ENCODE results near the gene G6PC3. TPM values are rescaled to one million over a fixed set of nuclear protein-coding genes. Genes with fewer than 3 reads are reported as not detected.

The G6PC3 gene
- total and polyA plus RNA-seq, 4 donors, result 6.7 to 15.1 (median 8.3) TPM

GRCh38 chr17:44086364-44087311 lies 16.1 kb downstream of the G6PC3 start (continued):
- TF ChIP-seq REST (IDR thresholded peaks at IDR 0.05), result no peak

DNA sequence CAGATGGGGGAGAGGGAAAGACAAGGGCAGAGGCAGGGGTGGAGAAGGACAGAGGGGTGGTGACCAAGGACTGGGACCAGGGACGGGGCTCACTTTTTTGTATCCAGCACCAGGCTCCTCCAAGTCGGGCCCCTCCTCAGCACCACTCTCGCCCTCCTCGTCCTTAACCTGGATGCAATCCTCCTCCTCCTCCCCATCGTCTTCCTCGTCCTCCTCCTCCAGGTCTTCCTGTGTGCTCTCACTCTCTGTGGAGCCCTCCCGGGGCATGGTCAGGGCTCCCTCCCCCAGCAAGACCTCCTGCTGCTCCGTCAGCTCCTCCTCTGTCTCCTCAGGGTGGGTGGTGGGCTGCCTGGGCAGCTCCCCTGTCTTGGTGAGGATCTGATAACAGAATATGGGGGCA lies 16.8 kb downstream of the G6PC3 start:
- Histone ChIP-seq H3K27ac (ENCODE audit: low read depth in 1 of 2, low read length in 2 of 2) (no peak overlapping the region), H3K9me3 (ENCODE audit: control insufficient read depth in 4 of 4, low read length in 3 of 4) (no peaks in the 10 kb centered on the region), H3K9ac (ENCODE audit: low read depth in 1 of 2, low read length in 2 of 2) (no peak overlapping the region), H3K4me1 (ENCODE audit: control insufficient read depth in 4 of 4, insufficient read depth in 4 of 4, low read length in 3 of 4) (peaks cover 0 to 6% (median 0%) of the 10 kb centered on the region in 4 donors), H3K36me3 (ENCODE audit: control insufficient read depth in 4 of 4, insufficient read depth in 3 of 4, low read depth in 1 of 4, low read length in 3 of 4) (peaks cover 7 to 38% (median 27%) of the 10 kb centered on the region in 4 donors), H3K27me3 (ENCODE audit: control insufficient read depth in 4 of 4, insufficient read depth in 4 of 4, low read length in 3 of 4) (no peaks in the 10 kb centered on the region), H3K4me3 (ENCODE audit: low read depth in 1 of 3, low read length in 3 of 3) (no peak overlapping the region)
- no peak for TF ChIP-seq FOXA1 (IDR thresholded peaks at IDR 0.05)
- TF ChIP-seq CTCF (IDR thresholded peaks at IDR 0.05; ENCODE audit: low read depth, low read length, missing input control), result no peak
- no peak for TF ChIP-seq EGR1 (IDR thresholded peaks at IDR 0.05; ENCODE audit: low read depth in 2 of 2)
- no peak for TF ChIP-seq HNF4G (IDR thresholded peaks at IDR 0.05)
- TF ChIP-seq HNF4A (conservative IDR thresholded peaks at IDR 0.05), result no peak
- no peak for TF ChIP-seq RAD21 (IDR thresholded peaks at IDR 0.05)
- no peak for TF ChIP-seq REST (IDR thresholded peaks at IDR 0.05)
- no peak for TF ChIP-seq YY1 (IDR thresholded peaks at IDR 0.05)
- TF ChIP-seq SP1 (IDR thresholded peaks at IDR 0.05), result no peak
- TF ChIP-seq ZBTB33 (IDR thresholded peaks at IDR 0.05), result no peak
- no peak for TF ChIP-seq GABPA (IDR thresholded peaks at IDR 0.05 in 1 of 2, conservative IDR thresholded peaks at IDR 0.05 in 1 of 2)
- TF ChIP-seq ATF3 (IDR thresholded peaks at IDR 0.05), result no peak
- TF ChIP-seq, protein P1, sequence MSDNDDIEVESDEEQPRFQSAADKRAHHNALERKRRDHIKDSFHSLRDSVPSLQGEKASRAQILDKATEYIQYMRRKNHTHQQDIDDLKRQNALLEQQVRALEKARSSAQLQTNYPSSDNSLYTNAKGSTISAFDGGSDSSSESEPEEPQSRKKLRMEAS (IDR thresholded peaks at IDR 0.05), result no peak
- no peak for TF ChIP-seq RXRA (IDR thresholded peaks at IDR 0.05)
- TF ChIP-seq NR2F2 (IDR thresholded peaks at IDR 0.05), result no peak
- TF ChIP-seq JUND (IDR thresholded peaks at IDR 0.05), result no peak
- no peak for TF ChIP-seq TAF1 (conservative IDR thresholded peaks at IDR 0.05)
- no peak for DNase-seq (ENCODE audit: low spot score)
- 82% methylated on average over 7 of the region's 8 CpGs for WGBS

All from liver (tissue), 9 donors.